Parathyroid adenoma (tissue), 2 donors: Measurements from ENCODE around the gene PRKAR2B.
A peak's percentile ranks its signal among the peaks of the same experiment; 100 is the strongest.
"Not testable (repeated sequence)": the region's sequence is repeated elsewhere in the genome, so short reads cannot be mapped to it uniquely, and the experiment has no call there.

Source experiments
- H2AFZ ChIP-seq: fragments of 300-600 bp; sonication (generic); one replicate; pipeline ENCODE4 v1.7.0; 2017; ENCODE audit warnings: antibody characterized with exemption, mild to moderate bottlenecking
- H3K27ac ChIP-seq: fragments of 300-600 bp; sonication (generic); one replicate; pipeline ENCODE4 v1.7.0; 2017
- H3K27me3 ChIP-seq: fragments of 300-600 bp; sonication (generic); one replicate; pipeline ENCODE4 v1.7.0; 2017; ENCODE audit warnings: low read length; ENCODE audit not compliant: control insufficient read depth, insufficient read depth
- H3K36me3 ChIP-seq: fragments of 300-600 bp; sonication (generic); one replicate; pipeline ENCODE4 v1.7.0; 2017; ENCODE audit warnings: low read length; ENCODE audit not compliant: control insufficient read depth, insufficient read depth
- H3K4me1 ChIP-seq: fragments of 300-600 bp; sonication (generic); one replicate; pipeline ENCODE4 v1.7.0; 2017; ENCODE audit warnings: control low read depth
- H3K4me2 ChIP-seq: fragments of 300-600 bp; sonication (generic); one replicate; pipeline ENCODE4 v1.7.0; 2017; ENCODE audit warnings: low read length
- H3K4me3 ChIP-seq: fragments of 300-600 bp; sonication (generic); one replicate; pipeline ENCODE4 v1.7.0; 2017; ENCODE audit warnings: low read depth, low read length
- H3K79me2 ChIP-seq: fragments of 300-600 bp; sonication (generic); one replicate; pipeline ENCODE4 v1.7.0; 2017; ENCODE audit warnings: control low read depth
- H3K9ac ChIP-seq: fragments of 300-600 bp; sonication (generic); one replicate; pipeline ENCODE4 v1.7.0; 2017; ENCODE audit warnings: mild to moderate bottlenecking
- H3K9me3 ChIP-seq: fragments of 300-600 bp; sonication (generic); one replicate; pipeline ENCODE4 v1.7.0; 2017; ENCODE audit warnings: low read length; ENCODE audit not compliant: control insufficient read depth
- TF ChIP-seq, protein P1 (sequence below): fragments of 300-600 bp; sonication (generic); IDR thresholded peaks from one replicate; pipeline ENCODE4 v1.7.0; 2017; ENCODE audit warnings: antibody characterized with exemption, mild to moderate bottlenecking
- donor health status: primary hyperparathyroidism.

PRKAR2B gene

DNA sequence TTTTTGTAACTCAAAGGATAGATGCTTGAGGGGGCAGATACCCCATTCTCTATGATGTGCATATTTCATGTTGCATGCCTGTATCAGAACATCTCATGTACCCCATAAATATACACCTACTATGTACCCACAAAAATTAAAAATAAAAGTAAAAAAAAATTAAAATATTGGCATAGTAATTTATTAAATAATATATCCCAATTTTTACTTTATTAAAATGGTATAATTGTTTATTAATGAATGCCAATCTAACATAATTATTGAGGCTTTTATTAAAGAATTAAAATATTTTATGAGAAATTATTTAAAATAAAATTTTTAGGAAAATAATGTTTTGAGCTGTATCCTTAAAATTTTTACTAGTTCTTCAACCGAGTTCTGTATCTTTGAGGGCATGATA is 105.4 kb downstream of the PRKAR2B start:
- Histone ChIP-seq H2AFZ (no peak overlapping the region), H3K4me2 (no peak overlapping the region), H3K9ac (no peak overlapping the region), H3K36me3 (no peaks in the 10 kb centered on the region), H3K27ac (no peak overlapping the region), H3K9me3 (no peaks in the 10 kb centered on the region), H3K79me2 (no peaks in the 10 kb centered on the region), H3K4me1 (no peaks in the 10 kb centered on the region), H3K4me3 (no peak overlapping the region), H3K27me3 (no peaks in the 10 kb centered on the region)
- TF ChIP-seq, protein P1, sequence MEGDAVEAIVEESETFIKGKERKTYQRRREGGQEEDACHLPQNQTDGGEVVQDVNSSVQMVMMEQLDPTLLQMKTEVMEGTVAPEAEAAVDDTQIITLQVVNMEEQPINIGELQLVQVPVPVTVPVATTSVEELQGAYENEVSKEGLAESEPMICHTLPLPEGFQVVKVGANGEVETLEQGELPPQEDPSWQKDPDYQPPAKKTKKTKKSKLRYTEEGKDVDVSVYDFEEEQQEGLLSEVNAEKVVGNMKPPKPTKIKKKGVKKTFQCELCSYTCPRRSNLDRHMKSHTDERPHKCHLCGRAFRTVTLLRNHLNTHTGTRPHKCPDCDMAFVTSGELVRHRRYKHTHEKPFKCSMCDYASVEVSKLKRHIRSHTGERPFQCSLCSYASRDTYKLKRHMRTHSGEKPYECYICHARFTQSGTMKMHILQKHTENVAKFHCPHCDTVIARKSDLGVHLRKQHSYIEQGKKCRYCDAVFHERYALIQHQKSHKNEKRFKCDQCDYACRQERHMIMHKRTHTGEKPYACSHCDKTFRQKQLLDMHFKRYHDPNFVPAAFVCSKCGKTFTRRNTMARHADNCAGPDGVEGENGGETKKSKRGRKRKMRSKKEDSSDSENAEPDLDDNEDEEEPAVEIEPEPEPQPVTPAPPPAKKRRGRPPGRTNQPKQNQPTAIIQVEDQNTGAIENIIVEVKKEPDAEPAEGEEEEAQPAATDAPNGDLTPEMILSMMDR, result no peak

DNA sequence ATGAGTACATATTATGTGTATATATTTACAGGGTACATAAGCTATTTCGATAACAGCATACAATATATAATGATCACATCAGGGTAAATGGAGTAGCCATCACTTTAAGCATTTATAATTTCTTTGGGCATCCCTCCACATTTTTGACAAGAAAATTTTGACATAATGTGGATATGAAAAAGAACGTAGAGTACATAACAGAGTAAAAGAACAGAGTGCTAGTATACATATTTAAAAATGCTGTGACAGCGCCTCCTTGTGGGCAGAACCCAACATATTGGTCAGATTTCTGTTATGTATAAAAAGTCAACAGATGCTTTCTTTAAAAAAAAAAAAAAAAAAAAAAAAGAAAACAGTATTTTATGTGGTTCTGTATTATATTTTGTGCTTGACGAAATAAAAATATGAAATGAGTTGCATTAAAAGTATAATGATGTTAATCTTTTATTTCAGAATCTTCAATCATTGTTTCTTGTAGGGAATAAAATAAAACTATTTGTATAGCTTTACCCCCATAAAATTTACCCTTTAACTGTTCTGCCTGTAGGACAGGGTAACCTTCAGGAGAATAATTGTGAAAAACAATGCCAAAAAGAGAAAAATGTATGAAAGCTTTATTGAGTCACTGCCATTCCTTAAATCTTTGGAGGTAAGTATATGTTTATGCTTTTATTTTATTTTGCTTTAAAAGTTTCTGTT is 106.0 kb downstream of the PRKAR2B start:
- Histone ChIP-seq H3K9me3 (no peaks in the 10 kb centered on the region), H3K4me3 (no peak overlapping the region), H3K27ac (no peak overlapping the region), H3K79me2 (no peaks in the 10 kb centered on the region), H3K36me3 (no peaks in the 10 kb centered on the region), H3K9ac (no peak overlapping the region), H2AFZ (no peak overlapping the region), H3K4me2 (no peak overlapping the region), H3K27me3 (no peaks in the 10 kb centered on the region), H3K4me1 (no peaks in the 10 kb centered on the region)
- TF ChIP-seq, protein P1, result peak; percentile 73

DNA sequence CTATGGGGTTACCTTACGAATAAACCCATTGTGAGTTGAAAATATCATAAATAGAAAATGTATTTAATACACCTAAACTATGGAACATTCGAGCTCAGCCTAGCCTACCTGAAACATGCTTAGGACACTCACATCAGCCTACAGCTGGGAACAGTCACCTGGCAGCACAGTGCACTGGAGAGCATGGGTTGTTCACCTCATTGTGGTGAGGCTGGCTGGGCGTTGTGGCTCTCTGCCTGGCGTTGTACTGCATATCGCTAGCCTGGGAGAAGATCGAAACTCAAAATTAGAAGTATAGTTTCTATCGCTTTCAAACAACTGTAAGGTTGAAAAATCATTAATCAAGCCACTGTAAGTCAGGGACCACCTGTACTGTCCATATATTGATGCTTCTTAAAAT is 107.0 kb downstream of the PRKAR2B start:
- H3K79me2 ChIP-seq, result no peaks in the 10 kb centered on the region
- TF ChIP-seq, protein P1, result no peak
- no peak overlapping the region for H3K4me2 ChIP-seq
- H3K9ac ChIP-seq, result no peak overlapping the region
- no peaks in the 10 kb centered on the region for H3K27me3 ChIP-seq
- no peak overlapping the region for H3K4me3 ChIP-seq
- no peak overlapping the region for H3K27ac ChIP-seq
- no peaks in the 10 kb centered on the region for H3K9me3 ChIP-seq
- no peaks in the 10 kb centered on the region for H3K4me1 ChIP-seq
- no peak overlapping the region for H2AFZ ChIP-seq
- no peaks in the 10 kb centered on the region for H3K36me3 ChIP-seq

DNA sequence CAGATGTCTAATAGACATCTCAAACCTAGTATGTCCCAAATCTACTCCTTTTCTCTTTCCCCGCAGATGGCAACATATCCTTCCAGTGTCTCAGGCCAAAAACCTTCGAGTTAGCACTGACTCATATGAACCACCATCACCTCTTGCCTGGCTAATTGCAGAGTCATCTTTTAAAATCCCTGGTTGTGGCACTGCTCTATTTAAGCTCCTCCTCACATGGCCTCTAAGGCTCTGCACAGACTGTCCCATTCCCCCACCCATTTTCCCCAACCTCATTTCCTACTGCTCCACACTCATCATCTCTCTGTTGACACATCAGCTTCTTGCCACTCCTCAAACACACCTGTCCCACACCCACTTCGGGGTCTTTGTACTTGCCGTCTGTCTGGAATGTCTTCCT is 107.5 kb downstream of the PRKAR2B start:
- no peak overlapping the region for H3K4me2 ChIP-seq
- TF ChIP-seq, protein P1, result no peak
- no peaks in the 10 kb centered on the region for H3K79me2 ChIP-seq
- H3K9me3 ChIP-seq, result no peaks in the 10 kb centered on the region
- H3K4me1 ChIP-seq, result no peaks in the 10 kb centered on the region
- no peak overlapping the region for H3K4me3 ChIP-seq
- no peaks in the 10 kb centered on the region for H3K27me3 ChIP-seq
- H2AFZ ChIP-seq, result no peak overlapping the region
- no peak overlapping the region for H3K9ac ChIP-seq
- no peak overlapping the region for H3K27ac ChIP-seq
- no peaks in the 10 kb centered on the region for H3K36me3 ChIP-seq

DNA sequence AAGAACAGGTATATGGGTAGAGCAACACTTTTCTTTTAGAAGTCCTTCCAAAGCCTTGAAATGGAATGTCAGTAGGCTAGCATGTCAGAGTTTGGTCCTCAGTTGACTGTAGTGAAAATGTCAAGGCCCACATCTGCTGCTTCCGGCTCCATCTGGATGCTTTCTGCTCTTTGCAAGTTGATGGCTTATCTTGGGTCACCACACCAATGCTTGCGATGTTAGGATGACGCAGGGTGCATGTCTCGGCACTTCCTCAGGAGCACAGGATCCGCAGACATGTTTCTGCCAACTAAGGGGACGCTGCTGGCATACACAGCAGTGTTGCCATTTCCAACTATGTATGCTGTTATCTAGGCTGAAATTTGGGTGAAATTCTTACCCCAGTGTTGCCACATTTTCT is 110.3 kb downstream of the PRKAR2B start:
- H3K4me1 ChIP-seq, result no peaks in the 10 kb centered on the region
- TF ChIP-seq, protein P1, result no peak
- no peak overlapping the region for H3K27ac ChIP-seq
- no peak overlapping the region for H2AFZ ChIP-seq
- no peaks in the 10 kb centered on the region for H3K79me2 ChIP-seq
- H3K9ac ChIP-seq, result no peak overlapping the region
- no peak overlapping the region for H3K4me2 ChIP-seq
- no peaks in the 10 kb centered on the region for H3K27me3 ChIP-seq
- H3K4me3 ChIP-seq, result no peak overlapping the region
- no peaks in the 10 kb centered on the region for H3K36me3 ChIP-seq
- H3K9me3 ChIP-seq, result no peaks in the 10 kb centered on the region

DNA sequence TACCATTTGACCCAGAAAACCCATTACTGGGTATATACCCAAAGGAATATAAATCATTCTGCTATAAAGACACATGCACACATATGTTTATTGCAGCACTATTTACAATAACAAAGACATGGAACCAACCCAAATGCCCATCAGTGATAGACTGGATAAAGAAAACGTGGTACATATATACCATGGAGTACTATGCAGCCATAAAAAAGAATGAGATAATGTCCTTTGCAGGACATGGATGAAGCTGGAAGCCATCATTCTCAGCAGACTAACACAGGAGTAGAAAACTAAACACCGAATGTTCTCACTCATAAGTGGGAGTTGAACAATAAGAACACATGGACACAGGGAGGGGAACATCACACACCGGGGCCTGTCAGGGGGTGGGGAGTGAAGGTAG is 111.2 kb downstream of the PRKAR2B start:
- not testable (repeated sequence) for H3K36me3 ChIP-seq, H3K79me2 ChIP-seq, H3K9me3 ChIP-seq, H3K4me2 ChIP-seq, H3K9ac ChIP-seq, H3K4me3 ChIP-seq, H3K27ac ChIP-seq, H3K27me3 ChIP-seq, H2AFZ ChIP-seq, H3K4me1 ChIP-seq
